Endothelial cell (in vitro differentiated cells): ENCODE data around the gene USP31. TPM values are rescaled to one million over a fixed set of nuclear protein-coding genes. Genes with fewer than 3 reads are reported as not detected.
A peak's percentile ranks its signal among the peaks of the same experiment; 100 is the strongest.

Experiments
- DNase-seq: peaks from one replicate; pipeline ENCODE4 v3.0.0; 2021; ENCODE audit warnings: low spot score
- H3K27ac Mint-ChIP-seq: one replicate; pipeline ENCODE4 v1.8.0; 2021; ENCODE audit warnings: mixed read lengths, inconsistent platforms; ENCODE audit not compliant: unreplicated experiment
- H3K27me3 Mint-ChIP-seq: one replicate; pipeline ENCODE4 v1.8.0; 2021; ENCODE audit warnings: mild to moderate bottlenecking, moderate library complexity, mixed read lengths, inconsistent platforms; ENCODE audit not compliant: unreplicated experiment
- H3K36me3 Mint-ChIP-seq: one replicate; pipeline ENCODE4 v1.8.0; 2021; ENCODE audit warnings: mild to moderate bottlenecking, low read depth, mixed read lengths, inconsistent platforms; ENCODE audit not compliant: unreplicated experiment
- H3K4me1 Mint-ChIP-seq: one replicate; pipeline ENCODE4 v1.8.0; 2021; ENCODE audit warnings: mild to moderate bottlenecking, mixed read lengths, inconsistent platforms; ENCODE audit not compliant: unreplicated experiment
- H3K4me3 Mint-ChIP-seq: one replicate; pipeline ENCODE4 v1.8.0; 2021; ENCODE audit warnings: mild to moderate bottlenecking, mixed read lengths, inconsistent platforms; ENCODE audit not compliant: unreplicated experiment
- H3K9me3 Mint-ChIP-seq: one replicate; pipeline ENCODE4 v1.8.0; 2021; ENCODE audit warnings: mixed read lengths, inconsistent platforms; ENCODE audit not compliant: unreplicated experiment
- CTCF ChIP-seq: fragments of 200-600 bp; sonication (generic); IDR thresholded peaks from one replicate; pipeline ENCODE4 v1.5.0; 2021; ENCODE audit warnings: antibody characterized with exemption; ENCODE audit not compliant: unreplicated experiment
- total RNA-seq: library from RNA; stranded (reverse); fragmentation: NEBNext Ultra II Directional; extraction: Animal tissue kit (Norgen Biotek cat#: 25700); gene quantifications from one replicate; pipeline ENCODE4 v1.2.1, GENCODE V29; 2021; ENCODE audit not compliant: unreplicated experiment

Gene USP31
- total RNA-seq, 1 donor from 2014 or later: 32.0 TPM

GRCh38 chr16:23182679-23183542, 33.7 kb upstream of the USP31 start, which contains the start of gene SCNN1G:
SCNN1G (plus strand) TSS chr16:23182745; CDS start chr16:23186272, 3,527 bp downstream.
- Mint-ChIP-seq H3K27me3 (peaks cover 9% of the 10 kb centered on the region), H3K4me1 (peaks cover 4% of the 10 kb centered on the region), H3K27ac (no peak within 1 kb of the TSS), H3K36me3 (peaks cover 4% of the 10 kb centered on the region), H3K4me3 (peak within 1 kb of the TSS; percentile 81), H3K9me3 (no peaks in the 10 kb centered on the region)
- TF ChIP-seq CTCF: peak; percentile 85
- peak; percentile 25 for DNase-seq

GRCh38 chr16:23182206-23182678, 33.0 kb upstream of the USP31 start:
- peaks cover 4% of the 10 kb centered on the region for H3K36me3 Mint-ChIP-seq
- H3K4me1 Mint-ChIP-seq: peaks cover 4% of the 10 kb centered on the region
- peak overlapping the region; percentile 81 for H3K4me3 Mint-ChIP-seq
- H3K27me3 Mint-ChIP-seq: peaks cover 9% of the 10 kb centered on the region
- TF ChIP-seq CTCF: peak; percentile 96
- no peaks in the 10 kb centered on the region for H3K9me3 Mint-ChIP-seq
- DNase-seq: peak; percentile 86
- H3K27ac Mint-ChIP-seq: no peak overlapping the region

- no peak for DNase-seq
- Mint-ChIP-seq H3K27ac (no peak overlapping the region), H3K27me3 (peaks cover 9% of the 10 kb centered on the region), H3K36me3 (peaks cover 4% of the 10 kb centered on the region), H3K9me3 (no peaks in the 10 kb centered on the region), H3K4me1 (peaks cover 4% of the 10 kb centered on the region), H3K4me3 (peak overlapping the region; percentile 15)
- TF ChIP-seq CTCF: no peak
Observed at GRCh38 chr16:23181506-23181905, 32.3 kb upstream of the USP31 start.

- Mint-ChIP-seq H3K27me3 (no peaks in the 10 kb centered on the region), H3K36me3 (no peaks in the 10 kb centered on the region), H3K4me3 (no peak overlapping the region), H3K4me1 (no peaks in the 10 kb centered on the region), H3K9me3 (no peaks in the 10 kb centered on the region), H3K27ac (no peak overlapping the region)
- no peak for DNase-seq
- TF ChIP-seq CTCF: no peak
Observed at GRCh38 chr16:23175651-23176050, 26.4 kb upstream of the USP31 start.

- peak; percentile 29 for DNase-seq
- Mint-ChIP-seq H3K36me3 (no peaks in the 10 kb centered on the region), H3K4me1 (no peaks in the 10 kb centered on the region), H3K4me3 (no peak overlapping the region), H3K27ac (no peak overlapping the region), H3K9me3 (no peaks in the 10 kb centered on the region), H3K27me3 (no peaks in the 10 kb centered on the region)
- TF ChIP-seq CTCF: no peak
Observed at GRCh38 chr16:23174622-23175021, 25.4 kb upstream of the USP31 start.
